HEK293T (cell line): ENCODE results near the gene IPO9.
A peak's percentile ranks its signal among the peaks of the same experiment; 100 is the strongest.

Source experiments
- CTCF ChIA-PET: fragments of 350-600 bp; formaldehyde crosslinking; extraction: SDS; loops from one replicate; lab custom pipeline; 2021; ENCODE audit warnings: antibody characterized with exemption, inconsistent platforms; lab: Yijun Ruan, JAX
- POLR2A ChIA-PET: fragments of 350-600 bp; formaldehyde crosslinking; extraction: SDS; loops from one replicate; lab custom pipeline; 2020; ENCODE audit warnings: antibody characterized with exemption, inconsistent platforms; lab: Yijun Ruan, JAX
- DNase-seq: peaks from one replicate; pipeline ENCODE4 v3.0.0; 2012; ENCODE audit warnings: mixed read lengths; ENCODE audit errors: extremely low spot score
- ARNT ChIP-seq: fragments of 450-650 bp; IDR thresholded peaks from 2 replicates; pipeline ENCODE4 v1.6.1; 2017; ENCODE audit warnings: mild to moderate bottlenecking
- BHLHE40 ChIP-seq: fragments of 450-650 bp; IDR thresholded peaks from 2 replicates; pipeline ENCODE4 v1.6.1; 2016; ENCODE audit warnings: mild to moderate bottlenecking, moderate library complexity, borderline replicate concordance
- CTBP1 ChIP-seq: fragments of 450-650 bp; IDR thresholded peaks from 2 replicates; pipeline ENCODE4 v1.6.1; 2016; ENCODE audit warnings: borderline replicate concordance
- ELF4 ChIP-seq: fragments of 450-650 bp; IDR thresholded peaks from 2 replicates; pipeline ENCODE4 v1.6.1; 2017; ENCODE audit warnings: antibody characterized with exemption
- FOXA1 ChIP-seq: fragments of 450-650 bp; IDR thresholded peaks from 2 replicates; pipeline ENCODE4 v1.6.1; 2016; ENCODE audit warnings: mild to moderate bottlenecking
- FOXK2 ChIP-seq: fragments of 450-650 bp; IDR thresholded peaks from 2 replicates; pipeline ENCODE4 v1.6.1; 2016; ENCODE audit warnings: mild to moderate bottlenecking
- FOXM1 ChIP-seq: fragments of 450-650 bp; IDR thresholded peaks from 2 replicates; pipeline ENCODE4 v1.6.1; 2017; ENCODE audit warnings: mild to moderate bottlenecking, borderline replicate concordance
- HDGF ChIP-seq: fragments of 450-650 bp; IDR thresholded peaks from 2 replicates; pipeline ENCODE4 v1.6.1; 2017; ENCODE audit warnings: antibody characterized with exemption, borderline replicate concordance
- L3MBTL2 ChIP-seq: fragments of 450-650 bp; conservative IDR thresholded peaks from 2 replicates; pipeline ENCODE4 v1.6.1; 2016; ENCODE audit warnings: mild to moderate bottlenecking
- LEF1 ChIP-seq: fragments of 450-650 bp; IDR thresholded peaks from 2 replicates; pipeline ENCODE4 v1.6.1; 2017; ENCODE audit warnings: mild to moderate bottlenecking, borderline replicate concordance
- NFRKB ChIP-seq: fragments of 450-650 bp; IDR thresholded peaks from 2 replicates; pipeline ENCODE4 v1.6.1; 2016; ENCODE audit warnings: mild to moderate bottlenecking, moderate library complexity
- SP1 ChIP-seq: fragments of 450-650 bp; IDR thresholded peaks from 2 replicates; pipeline ENCODE4 v1.6.1; 2017
- SUZ12 ChIP-seq: fragments of 450-650 bp; IDR thresholded peaks from 2 replicates; pipeline ENCODE4 v1.6.1; 2016; ENCODE audit warnings: mild to moderate bottlenecking
- TARDBP ChIP-seq: fragments of 450-650 bp; IDR thresholded peaks from 2 replicates; pipeline ENCODE4 v1.6.1; 2016
- ZNF384 ChIP-seq: fragments of 450-650 bp; IDR thresholded peaks from 2 replicates; pipeline ENCODE4 v1.6.1; 2016
- TF ChIP-seq, protein P1 (sequence below): fragments of 450-650 bp; IDR thresholded peaks from 2 replicates; pipeline ENCODE4 v1.6.1; 2016

IPO9 gene

GRCh38 chr1:201810466-201811216 is 18.3 kb upstream of the IPO9 start:
- ChIA-PET POLR2A (no interaction called here), CTCF (no interaction called here)
- TF ChIP-seq BHLHE40 (no peak), FOXM1 (no peak), SP1 (no peak), TARDBP (no peak), ARNT (no peak), HDGF (no peak)
- TF ChIP-seq, protein P1, sequence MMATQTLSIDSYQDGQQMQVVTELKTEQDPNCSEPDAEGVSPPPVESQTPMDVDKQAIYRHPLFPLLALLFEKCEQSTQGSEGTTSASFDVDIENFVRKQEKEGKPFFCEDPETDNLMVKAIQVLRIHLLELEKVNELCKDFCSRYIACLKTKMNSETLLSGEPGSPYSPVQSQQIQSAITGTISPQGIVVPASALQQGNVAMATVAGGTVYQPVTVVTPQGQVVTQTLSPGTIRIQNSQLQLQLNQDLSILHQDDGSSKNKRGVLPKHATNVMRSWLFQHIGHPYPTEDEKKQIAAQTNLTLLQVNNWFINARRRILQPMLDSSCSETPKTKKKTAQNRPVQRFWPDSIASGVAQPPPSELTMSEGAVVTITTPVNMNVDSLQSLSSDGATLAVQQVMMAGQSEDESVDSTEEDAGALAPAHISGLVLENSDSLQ: no peak
- no peak for DNase-seq

DNA sequence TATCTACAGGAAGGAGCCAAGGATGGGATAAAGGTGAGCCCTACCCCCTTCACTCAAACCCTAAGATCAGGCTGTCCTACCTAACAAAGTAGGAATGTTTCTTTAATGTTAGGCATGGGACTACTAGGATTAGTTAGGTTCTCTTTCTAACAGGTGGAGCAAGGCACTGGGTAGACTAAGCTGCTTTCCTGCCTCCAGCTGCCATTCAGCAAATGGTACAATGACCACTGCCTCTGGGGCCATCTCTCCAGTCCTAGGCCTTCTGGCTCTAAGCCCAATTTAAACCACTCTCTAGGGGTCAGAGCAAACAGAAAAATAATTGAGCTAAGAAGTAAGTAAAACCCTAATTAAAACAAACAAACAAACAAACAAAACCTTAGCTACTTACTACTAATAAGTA is 15.7 kb upstream of the IPO9 start:
- POLR2A ChIA-PET: no interaction called here
- CTCF ChIA-PET: no interaction called here
- no peak for DNase-seq
- TF ChIP-seq CTBP1 (no peak), FOXA1 (no peak), HDGF (no peak), SP1 (no peak), TARDBP (no peak), FOXM1 (no peak), SUZ12 (no peak), L3MBTL2 (no peak), ZNF384 (no peak), ELF4 (no peak), ARNT (no peak), NFRKB (no peak), BHLHE40 (no peak), LEF1 (no peak), FOXK2 (no peak)
- TF ChIP-seq, protein P1: no peak

DNA sequence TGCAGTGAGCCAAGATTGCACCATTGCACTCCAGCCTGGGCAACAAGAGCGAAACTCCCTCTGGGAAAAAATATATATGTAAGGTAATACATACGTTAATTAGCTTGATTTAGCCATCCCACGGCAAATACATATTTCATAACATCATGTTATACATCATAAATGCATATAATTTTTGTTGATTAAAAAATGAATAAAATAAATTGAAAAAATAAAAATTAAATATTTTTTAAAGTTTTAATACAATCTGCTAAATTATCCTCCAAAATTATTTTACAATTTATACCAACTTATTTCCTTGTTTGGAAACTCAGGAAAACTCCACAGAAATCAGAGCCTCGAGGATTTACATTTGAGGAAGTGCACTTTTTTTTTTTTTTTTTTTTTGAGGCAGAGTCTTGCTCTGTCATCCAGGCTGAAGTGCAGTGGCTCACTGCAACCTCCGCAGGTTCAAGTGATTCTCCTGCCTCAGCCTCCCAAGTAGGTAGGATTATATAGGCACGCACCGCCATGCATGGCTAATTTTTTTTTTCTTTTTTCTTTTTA is 12.6 kb upstream of the IPO9 start:
- ChIA-PET CTCF (interaction anchor here (0.6 kb wide), 1 partner anchor 214 kb away, joined by 3 read pairs; no protein-coding TSS in a partner anchor), POLR2A (no interaction called here)
- DNase-seq: no peak
- TF ChIP-seq SP1: no peak
- TF ChIP-seq ZNF384: 0 out of 2 replicates have a peak, but pooled peaks have one; percentile 10

- DNase-seq: no peak
- CTCF ChIA-PET: interaction anchor here (1.0 kb wide), 1 partner anchor 26 kb away, joined by 3 read pairs; no protein-coding TSS in a partner anchor
- POLR2A ChIA-PET: interaction anchor here (0.9 kb wide), 1 partner anchor 10 kb away, joined by 4 read pairs; no protein-coding TSS in a partner anchor
- TF ChIP-seq LEF1 (no peak), TARDBP (no peak), CTBP1 (no peak), SP1 (no peak), ELF4 (no peak), HDGF (no peak), SUZ12 (no peak), ZNF384 (no peak), NFRKB (no peak), BHLHE40 (no peak), ARNT (no peak), FOXM1 (no peak), FOXK2 (no peak), L3MBTL2 (no peak), FOXA1 (no peak)
- TF ChIP-seq, protein P1: no peak
These were observed 9.8 kb upstream of the IPO9 start for GRCh38 chr1:201818971-201819750.

DNA sequence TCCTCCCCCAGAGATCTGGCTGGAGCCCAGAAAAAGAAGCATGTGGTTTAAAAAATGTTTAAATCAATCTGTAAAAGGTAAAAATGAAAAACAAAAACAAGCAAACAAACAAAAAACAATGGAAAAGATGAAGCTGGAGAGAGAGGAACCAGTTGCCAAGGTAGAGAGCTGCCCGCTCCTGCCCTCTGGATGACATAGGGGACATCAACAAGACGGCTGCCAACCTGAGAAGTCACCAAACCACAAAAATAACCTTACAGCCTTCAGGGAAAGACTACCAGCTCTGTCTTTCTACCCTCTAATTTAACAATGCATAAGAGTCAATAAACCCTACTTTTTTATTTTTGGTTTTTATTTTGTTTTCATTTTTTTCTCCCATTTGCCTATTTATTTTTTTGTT is 8.5 kb upstream of the IPO9 start:
- CTCF ChIA-PET: interaction anchor here (1.0 kb wide), 1 partner anchor 27 kb away, joined by 3 read pairs; no protein-coding TSS in a partner anchor
- DNase-seq: no peak
- TF ChIP-seq L3MBTL2 (no peak), FOXK2 (no peak), SP1 (no peak), NFRKB (no peak), FOXM1 (no peak), TARDBP (no peak), SUZ12 (no peak), FOXA1 (no peak), CTBP1 (no peak), HDGF (no peak), ELF4 (no peak), LEF1 (no peak), ZNF384 (no peak), ARNT (no peak), BHLHE40 (no peak)
- TF ChIP-seq, protein P1: no peak
- POLR2A ChIA-PET: interaction anchor here (1.0 kb wide), 1 partner anchor 9 kb away, joined by 3 read pairs; no protein-coding TSS in a partner anchor
